Cardiac fibroblast (primary cell): ENCODE results near the gene ZCCHC7.

Experiments
- DNase-seq, 2 donors: peaks; one replicate each; pipeline versions ENCODE4 v3.0.0 to v3.0.0-alpha.2; 2010; ENCODE audit warnings: low read depth in 2 of 2
- H3K4me3 ChIP-seq, 2 donors: replicated peaks in 1 of 2; 1 replicate in 1 of 2; 2 replicates in 1 of 2; pipeline ENCODE4 v1.5.1; 2011; ENCODE audit warnings: low read depth in 2 of 2, low read length in 2 of 2, mild to moderate bottlenecking in 2 of 2, moderate library complexity in 1 of 2
- TF ChIP-seq, protein P1 (sequence below): IDR thresholded peaks from one replicate; pipeline ENCODE4 v1.5.1; 2011; ENCODE audit warnings: low read depth, mild to moderate bottlenecking, low read length, inconsistent platforms

Gene ZCCHC7

GRCh38 chr9:37127018-37127417 is 6.6 kb downstream of the ZCCHC7 start:
- TF ChIP-seq, protein P1, sequence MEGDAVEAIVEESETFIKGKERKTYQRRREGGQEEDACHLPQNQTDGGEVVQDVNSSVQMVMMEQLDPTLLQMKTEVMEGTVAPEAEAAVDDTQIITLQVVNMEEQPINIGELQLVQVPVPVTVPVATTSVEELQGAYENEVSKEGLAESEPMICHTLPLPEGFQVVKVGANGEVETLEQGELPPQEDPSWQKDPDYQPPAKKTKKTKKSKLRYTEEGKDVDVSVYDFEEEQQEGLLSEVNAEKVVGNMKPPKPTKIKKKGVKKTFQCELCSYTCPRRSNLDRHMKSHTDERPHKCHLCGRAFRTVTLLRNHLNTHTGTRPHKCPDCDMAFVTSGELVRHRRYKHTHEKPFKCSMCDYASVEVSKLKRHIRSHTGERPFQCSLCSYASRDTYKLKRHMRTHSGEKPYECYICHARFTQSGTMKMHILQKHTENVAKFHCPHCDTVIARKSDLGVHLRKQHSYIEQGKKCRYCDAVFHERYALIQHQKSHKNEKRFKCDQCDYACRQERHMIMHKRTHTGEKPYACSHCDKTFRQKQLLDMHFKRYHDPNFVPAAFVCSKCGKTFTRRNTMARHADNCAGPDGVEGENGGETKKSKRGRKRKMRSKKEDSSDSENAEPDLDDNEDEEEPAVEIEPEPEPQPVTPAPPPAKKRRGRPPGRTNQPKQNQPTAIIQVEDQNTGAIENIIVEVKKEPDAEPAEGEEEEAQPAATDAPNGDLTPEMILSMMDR = no peak
- no peak overlapping the region for H3K4me3 ChIP-seq
- DNase-seq = no peak

DNA sequence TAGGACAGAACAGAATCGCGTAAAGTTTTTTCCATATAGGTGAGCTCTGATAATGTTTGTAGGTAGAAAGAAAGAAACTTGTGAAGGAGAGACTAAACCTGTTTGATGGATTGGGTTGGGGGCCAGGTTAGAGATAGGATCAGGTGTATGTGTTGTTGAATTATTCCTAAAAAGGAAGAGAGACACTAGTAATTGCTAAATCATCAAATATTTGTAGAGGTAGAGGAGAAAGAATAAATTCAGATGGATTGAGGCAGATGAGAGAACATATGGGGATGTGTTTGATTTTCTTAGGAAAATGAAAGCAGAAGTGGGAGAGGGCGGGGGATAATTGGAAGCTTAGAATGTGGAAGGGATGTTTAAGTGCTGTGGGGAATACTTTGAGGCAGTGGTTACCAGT is 7.7 kb downstream of the ZCCHC7 start:
- TF ChIP-seq, protein P1 = no peak
- no peak overlapping the region for H3K4me3 ChIP-seq
- no peak for DNase-seq

- no peak for DNase-seq
- no peak overlapping the region for H3K4me3 ChIP-seq
- TF ChIP-seq, protein P1 = no peak
These were observed 13.8 kb downstream of the ZCCHC7 start for GRCh38 chr9:37134166-37134565.

- TF ChIP-seq, protein P1 = no peak
- H3K4me3 ChIP-seq = no peak overlapping the region
These were observed 20.6 kb downstream of the ZCCHC7 start for GRCh38 chr9:37141015-37141414.

GRCh38 chr9:37144762-37145161 is 24.4 kb downstream of the ZCCHC7 start:
- peak in 1 of 2 donors; percentile 47 for DNase-seq
- TF ChIP-seq, protein P1 = no peak
- no peak overlapping the region for H3K4me3 ChIP-seq

More at GRCh38 chr9:37141015-37141414, 20.6 kb downstream of the ZCCHC7 start:
- no peak for DNase-seq

DNA sequence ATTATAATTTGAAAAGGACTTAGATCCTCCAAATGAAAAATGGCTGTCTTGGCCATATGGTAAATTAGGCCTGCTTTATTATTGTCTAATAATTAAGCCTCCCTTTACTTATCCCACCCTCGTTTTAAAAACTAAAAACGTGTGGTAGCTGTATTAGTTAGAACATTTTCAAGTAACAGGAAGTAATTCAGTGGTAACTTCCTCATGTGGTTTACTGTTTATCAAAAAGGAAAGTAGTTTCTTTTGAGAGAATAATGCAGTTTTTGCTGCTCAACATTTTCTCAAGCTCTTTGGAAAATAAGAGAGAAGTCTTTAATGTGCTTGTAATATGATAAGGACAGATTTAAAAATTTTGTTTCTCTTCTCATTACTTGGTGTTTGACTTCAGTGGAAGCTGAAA is 26.0 kb downstream of the ZCCHC7 start:
- TF ChIP-seq, protein P1 = no peak
- DNase-seq = peak in 1 of 2 donors; percentile 13
- H3K4me3 ChIP-seq = no peak overlapping the region

DNA sequence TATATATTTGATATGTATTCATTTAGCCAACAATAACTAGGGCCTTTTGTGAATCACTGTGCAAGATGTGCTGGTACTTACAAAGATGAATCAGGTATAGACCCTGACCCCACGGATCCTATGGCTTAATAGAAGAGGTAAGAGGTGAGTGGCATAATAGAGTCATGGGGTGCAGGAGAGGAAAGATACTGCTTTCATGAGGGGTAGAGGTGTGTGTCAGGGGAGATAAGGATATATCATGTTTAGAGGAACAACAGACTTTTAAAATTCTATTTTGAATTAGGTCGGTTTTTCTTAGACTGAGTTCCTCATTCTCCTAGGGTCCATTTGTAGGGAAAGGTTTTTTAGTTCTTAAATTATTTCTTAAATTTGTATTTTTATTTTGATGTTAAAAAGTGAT is 27.8 kb downstream of the ZCCHC7 start:
- no peak overlapping the region for H3K4me3 ChIP-seq
- TF ChIP-seq, protein P1 = no peak
- DNase-seq = no peak
